ENCODE data around the gene CLPTM1L. TPM values are rescaled to one million over a fixed set of nuclear protein-coding genes. Genes with fewer than 3 reads are reported as not detected.
A peak's percentile ranks its signal among the peaks of the same experiment; 100 is the strongest.

CLPTM1L gene
- 156 and 169 TPM in 2 replicates for total RNA-seq
- polyA plus RNA-seq (2012): 120 TPM

- peak; percentile 90 for DNase-seq (ENCODE audit: low read depth)
These were observed at the start of gene CLPTM1L for GRCh38 chr5:1344975-1345838. Gene CLPTM1L (minus strand): TSS chr5:1345099. CDS start chr5:1344841, 258 bp downstream.

DNA sequence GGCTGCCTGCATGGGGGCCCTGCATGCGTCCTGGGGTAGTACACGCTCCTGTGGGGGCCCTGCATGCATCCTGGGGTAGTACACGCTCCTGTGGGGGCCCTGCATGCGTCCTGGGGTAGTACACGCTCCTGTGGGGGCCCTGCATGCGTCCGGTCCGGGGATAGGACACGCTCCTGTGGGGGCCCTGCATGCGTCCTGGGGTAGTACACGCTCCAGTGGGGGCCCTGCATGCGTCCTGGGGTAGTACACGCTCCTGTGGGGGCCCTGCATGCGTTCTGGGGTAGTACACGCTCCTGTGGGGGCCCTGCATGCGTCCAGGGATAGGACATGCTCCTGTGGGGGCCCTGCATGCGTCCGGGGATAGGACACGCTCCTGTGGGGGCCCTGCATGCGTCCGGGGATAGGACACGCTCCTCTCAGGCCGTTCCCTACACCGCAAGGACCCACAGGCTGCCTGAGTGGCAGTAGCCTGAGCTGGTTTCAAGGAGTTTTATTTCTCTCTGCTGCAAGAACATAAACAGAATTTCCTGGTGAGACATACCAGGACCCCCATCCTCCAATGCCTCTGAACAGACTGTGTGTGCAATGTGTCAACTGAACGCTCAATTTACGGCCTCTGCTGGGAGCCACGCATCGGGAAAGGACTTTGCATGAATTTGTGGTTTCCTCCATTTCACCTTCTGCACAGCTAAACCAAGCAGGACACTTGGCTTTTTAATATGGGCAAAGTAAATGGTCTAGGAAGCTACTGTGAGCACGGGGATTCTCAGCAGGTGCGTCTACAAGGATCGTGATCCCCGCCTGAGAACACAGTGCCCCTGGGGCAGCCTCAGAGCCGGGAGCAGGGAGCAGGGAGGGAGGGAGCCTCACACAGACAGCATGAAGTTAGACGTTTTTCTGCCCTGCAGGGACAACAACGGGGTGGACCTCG, 48.9 kb upstream of the CLPTM1L start:
- DNase-seq (ENCODE audit: low read depth): no peak

DNA sequence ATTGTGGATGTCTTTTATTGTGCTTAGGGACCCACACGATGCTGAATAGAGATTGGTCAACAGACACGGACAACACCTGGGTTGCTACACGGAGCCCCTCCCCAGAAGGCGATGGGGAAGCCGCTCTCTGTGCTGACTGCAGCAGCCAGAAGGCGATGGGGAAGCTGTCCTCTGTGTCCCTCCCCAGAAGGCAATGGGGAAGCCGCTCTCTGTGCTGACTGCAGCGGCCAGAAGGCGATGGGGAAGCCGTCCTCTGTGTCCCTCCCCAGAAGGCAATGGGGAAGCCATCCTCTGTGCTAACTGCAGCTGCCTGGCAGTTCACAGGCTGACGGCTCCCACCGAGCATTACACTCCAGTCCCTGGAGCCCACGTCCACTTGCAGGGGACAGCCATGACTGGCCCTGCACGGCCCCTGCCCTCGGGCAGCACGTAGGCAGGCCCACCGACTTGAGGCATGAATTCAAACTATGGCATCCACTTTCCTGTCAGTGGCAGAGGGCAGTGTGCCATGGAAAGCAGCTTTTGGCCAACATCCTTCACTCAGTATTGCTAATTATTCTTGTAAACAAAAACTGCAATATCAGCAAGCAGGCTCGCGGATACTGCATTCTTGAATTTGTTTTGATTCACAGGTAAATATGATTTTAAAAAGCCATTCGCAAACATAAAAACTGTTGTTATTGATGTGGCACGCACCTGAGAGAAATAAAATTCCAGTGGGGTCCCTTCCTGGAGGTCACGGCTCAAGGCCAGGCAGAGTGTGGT, 48.1 kb upstream of the CLPTM1L start:
- DNase-seq (ENCODE audit: low read depth): no peak

- DNase-seq (ENCODE audit: low read depth): no peak
These were observed 47.4 kb upstream of the CLPTM1L start for GRCh38 chr5:1392261-1392660.

GRCh38 chr5:1391691-1392090, 46.8 kb upstream of the CLPTM1L start:
- no peak for DNase-seq (ENCODE audit: low read depth)

DNA sequence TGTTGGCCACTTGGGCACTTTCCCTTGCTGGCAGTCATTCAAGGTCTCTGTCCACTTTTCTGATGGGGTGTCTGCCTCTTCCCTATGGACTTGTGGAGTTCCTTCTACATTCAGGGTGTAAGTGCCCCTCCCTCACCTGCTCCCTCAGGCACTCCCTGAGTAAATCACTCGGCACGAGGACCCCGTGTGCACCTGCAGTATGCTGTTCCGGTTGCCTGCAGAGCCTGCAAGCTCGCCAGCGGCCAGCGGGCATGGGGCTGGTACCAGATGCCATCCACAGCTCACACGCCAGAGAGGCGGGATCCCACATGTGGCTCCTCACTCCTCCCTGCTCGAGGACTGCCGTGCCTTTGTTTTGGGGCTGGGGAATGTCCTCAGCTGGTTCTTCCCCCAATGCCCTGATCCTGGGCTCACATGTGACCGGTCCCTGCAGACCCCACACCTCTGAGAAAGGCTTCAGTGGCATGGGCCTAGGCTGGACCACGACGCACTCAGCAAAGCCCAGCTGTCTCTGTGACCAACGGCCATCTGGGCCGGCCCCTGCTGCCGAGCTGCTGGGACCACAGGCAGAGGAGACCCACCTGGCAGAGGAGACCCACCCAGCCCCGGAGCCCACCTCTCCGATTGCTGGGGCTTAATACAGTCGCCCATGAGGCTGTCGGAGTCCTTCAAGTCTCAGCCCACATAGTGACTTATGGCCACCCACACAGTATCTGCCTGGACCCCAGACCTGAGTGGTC, 46.1 kb upstream of the CLPTM1L start:
- no peak for DNase-seq (ENCODE audit: low read depth)

- no peak for DNase-seq (ENCODE audit: low read depth)
These were observed 45.4 kb upstream of the CLPTM1L start for GRCh38 chr5:1390333-1390732.

DNA sequence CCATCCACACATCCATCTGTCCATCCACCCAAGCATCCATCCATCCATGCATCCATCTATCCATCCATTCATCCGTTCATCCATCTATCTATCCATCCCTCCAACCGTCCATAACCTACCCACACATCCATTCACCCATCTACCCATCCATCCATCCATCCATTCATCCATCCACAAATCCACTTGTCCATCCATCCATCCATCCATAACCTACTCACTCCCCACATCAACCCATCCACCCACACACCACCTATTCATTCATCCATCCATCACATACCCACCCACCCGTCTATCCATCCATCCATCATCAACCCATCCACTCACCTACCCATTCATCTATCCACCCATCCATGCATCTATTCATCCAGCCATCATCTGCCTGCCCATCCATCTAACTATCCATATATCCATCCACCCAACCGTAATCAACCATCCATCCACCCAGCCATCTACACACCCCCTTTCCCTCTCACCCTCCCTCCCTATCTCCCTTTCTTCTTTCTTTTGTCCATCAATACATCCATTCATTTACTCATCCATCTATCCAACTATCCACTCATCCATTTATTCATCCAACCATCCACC, 43.6 kb upstream of the CLPTM1L start:
- no peak for DNase-seq (ENCODE audit: low read depth)

- no peak for DNase-seq (ENCODE audit: low read depth)
These were observed 43.0 kb upstream of the CLPTM1L start for GRCh38 chr5:1387876-1388275.

DNA sequence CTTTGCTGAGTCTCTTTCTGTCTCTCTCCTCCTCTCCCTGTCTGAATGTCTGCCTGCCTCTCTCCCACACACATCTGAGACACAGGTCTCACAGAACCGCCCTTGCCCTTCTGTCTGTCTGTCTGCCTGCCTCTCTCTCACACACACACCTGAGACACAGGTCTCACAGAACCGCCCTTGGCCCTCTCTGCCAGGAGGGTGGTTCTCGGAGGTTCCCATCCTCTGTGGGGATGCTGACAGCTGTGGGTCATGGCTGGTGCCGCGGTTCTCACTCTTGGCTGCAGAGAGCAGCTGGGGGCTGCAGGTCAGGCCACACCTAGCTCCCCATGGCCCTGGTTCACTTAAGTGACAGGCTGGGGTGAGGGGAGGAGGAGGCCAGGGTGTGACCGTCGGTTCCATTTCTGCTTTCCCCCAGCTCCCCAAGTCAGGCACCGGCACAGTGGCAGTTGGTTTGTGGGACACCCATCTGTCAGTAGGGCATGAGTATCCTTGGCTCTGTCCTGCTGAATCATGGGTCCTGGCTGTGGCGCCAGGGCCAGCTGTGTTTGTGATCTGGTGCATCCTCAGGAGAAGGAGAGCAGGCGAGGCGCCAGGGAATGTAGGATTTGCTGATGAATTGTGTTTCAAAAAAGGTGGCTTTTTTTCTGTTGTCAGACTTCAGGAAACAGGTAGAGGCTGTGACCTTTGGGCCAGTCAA, 42.3 kb upstream of the CLPTM1L start:
- DNase-seq (ENCODE audit: low read depth): peak; percentile 56

GRCh38 chr5:1386274-1386717, 41.4 kb upstream of the CLPTM1L start:
- peak; percentile 24 for DNase-seq (ENCODE audit: low read depth)

GRCh38 chr5:1385395-1386273, 40.7 kb upstream of the CLPTM1L start:
- peak; percentile 35 for DNase-seq (ENCODE audit: low read depth)

DNA sequence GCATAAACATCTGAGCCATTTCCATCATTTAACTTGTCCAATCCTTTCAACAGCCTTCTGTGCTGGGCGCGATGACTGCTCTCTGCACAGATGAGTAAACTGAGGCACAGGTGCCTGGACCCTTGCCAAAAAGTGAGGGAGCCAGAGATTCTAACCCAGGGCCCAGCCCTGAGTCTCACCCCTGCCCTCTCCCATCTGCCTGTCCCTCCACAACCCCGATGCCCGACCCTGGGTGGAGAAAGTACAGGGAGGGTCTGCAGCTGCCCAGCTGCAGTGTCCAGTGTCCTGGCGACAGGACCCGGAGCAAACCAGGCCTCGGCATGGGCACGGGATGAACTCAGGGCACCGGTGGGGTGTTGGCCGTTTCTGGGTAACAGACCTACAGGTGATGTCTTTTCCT, 39.6 kb upstream of the CLPTM1L start:
- DNase-seq (ENCODE audit: low read depth): no peak

- DNase-seq (ENCODE audit: low read depth): no peak
These were observed 39.0 kb upstream of the CLPTM1L start for GRCh38 chr5:1383886-1384401.

- DNase-seq (ENCODE audit: low read depth): no peak
These were observed 38.4 kb upstream of the CLPTM1L start for GRCh38 chr5:1383344-1383743.

- DNase-seq (ENCODE audit: low read depth): no peak
These were observed 37.4 kb upstream of the CLPTM1L start for GRCh38 chr5:1382248-1382700.

DNA sequence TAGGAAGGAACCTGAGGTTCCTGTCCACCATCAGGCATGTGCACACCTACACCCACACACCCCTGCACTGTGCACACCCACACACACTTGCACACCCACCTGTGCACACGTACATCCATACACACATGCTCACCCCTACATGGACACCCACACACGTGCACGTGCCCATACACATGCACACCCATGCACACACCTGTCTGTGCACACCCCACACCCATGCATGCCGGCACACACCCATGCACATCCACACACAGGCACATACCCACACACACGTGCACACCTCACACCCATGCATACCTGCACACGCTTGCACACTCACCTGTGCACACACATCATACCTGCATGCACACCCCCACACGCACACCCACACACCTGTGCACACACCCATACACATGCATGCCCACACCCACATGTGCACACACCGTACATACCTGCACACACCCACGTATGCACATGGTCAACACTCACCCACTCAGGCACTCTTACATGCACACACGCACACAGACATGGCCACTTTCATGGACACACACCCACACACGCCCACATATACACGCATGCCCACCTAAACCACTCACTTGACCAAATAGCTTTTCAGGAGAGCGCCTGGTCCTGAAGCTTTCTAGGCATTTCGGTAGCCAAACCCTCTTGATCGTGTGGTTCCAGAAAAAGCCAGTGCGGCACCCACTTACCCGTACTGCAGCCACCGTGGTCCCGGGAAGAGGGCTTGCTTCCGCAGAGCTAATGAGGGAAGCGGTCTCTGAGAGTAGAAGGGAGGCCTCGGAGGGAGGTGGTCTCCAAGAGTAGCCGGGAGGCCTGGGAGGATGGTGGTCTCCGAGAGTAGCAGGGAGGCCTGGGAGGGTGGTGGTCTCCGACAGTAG, 36.7 kb upstream of the CLPTM1L start:
- no peak for DNase-seq (ENCODE audit: low read depth)

Data from myocyte (in vitro differentiated cells).